Breast epithelium (tissue), 4 donors: ENCODE data around the gene PHC2. TPM values are rescaled to one million over a fixed set of nuclear protein-coding genes. Genes with fewer than 3 reads are reported as not detected.

Source experiments
- DNase-seq, 2 donors: peaks; one replicate each; pipeline ENCODE4 v3.0.0-alpha.2; 2019; ENCODE audit warnings: low spot score in 2 of 2
- H3K27ac ChIP-seq, 2 donors: fragments of 200-600 bp; sonication (generic) in 1 of 2; one replicate each; pipeline ENCODE4 v1.5.1; 2016 to 2019; ENCODE audit warnings: mild to moderate bottlenecking in 1 of 2
- H3K27me3 ChIP-seq, 2 donors: fragments of 200-600 bp; sonication (generic) in 1 of 2; one replicate each; pipeline versions ENCODE4 v1.5.1 to v1.6.0; 2017 to 2019; ENCODE audit warnings: control low read depth in 1 of 2, mild to moderate bottlenecking in 1 of 2
- H3K36me3 ChIP-seq: fragments of 200-600 bp; one replicate; pipeline ENCODE4 v1.5.1; 2019
- H3K4me1 ChIP-seq, 2 donors: fragments of 200-600 bp; sonication (generic); one replicate each; pipeline ENCODE4 v1.5.1; 2016 to 2019; ENCODE audit warnings: control low read depth in 1 of 2
- H3K4me3 ChIP-seq, 3 donors: fragments of 200-600 bp; sonication (generic); 1 replicate in 2 of 3; 2 replicates in 1 of 3; pipeline ENCODE4 v1.5.1; 2016 to 2019; ENCODE audit warnings: mild to moderate bottlenecking in 3 of 3, moderate library complexity in 2 of 3
- H3K9me3 ChIP-seq, 2 donors: fragments of 200-600 bp; sonication (generic) in 1 of 2; one replicate each; pipeline ENCODE4 v1.5.1; 2016 to 2019; ENCODE audit warnings: control low read depth in 1 of 2
- CTCF ChIP-seq, 3 donors: fragments of 450-650 bp; IDR thresholded peaks; one replicate each; pipeline ENCODE4 v1.5.1; 2016 to 2017; ENCODE audit warnings: antibody characterized with exemption in 3 of 3, mild to moderate bottlenecking in 3 of 3, moderate library complexity in 3 of 3
- POLR2A ChIP-seq: fragments of 450-650 bp; IDR thresholded peaks from one replicate; pipeline ENCODE4 v1.6.1; 2016; ENCODE audit warnings: antibody characterized with exemption, mild to moderate bottlenecking, moderate library complexity
- POLR2AphosphoS5 ChIP-seq, 3 donors: sonication (generic); formaldehyde crosslinking; IDR thresholded peaks; one replicate each; pipeline ENCODE4 v1.6.1; 2017; ENCODE audit warnings: antibody characterized with exemption in 3 of 3
- intact Hi-C: fragments of 100-400 bp; cut with DNase I; formaldehyde crosslinking; loops from one replicate; pipeline ENCODE4 v1.15.1; 2023; ENCODE audit warnings: low total_unique reads
- total RNA-seq, 3 donors: library from RNA; depleted of rRNA; stranded (reverse); fragments of >200 nt; gene quantifications; one replicate each; pipeline ENCODE4 v1.1.0, GENCODE V29; 2016

PHC2 gene
- total RNA-seq, 3 donors from 2014 or later: 103 to 214 (median 134) TPM

- Histone ChIP-seq H3K4me1 (no peaks in the 10 kb centered on the region), H3K36me3 (no peaks in the 10 kb centered on the region), H3K4me3 (no peak overlapping the region), H3K27me3 (no peaks in the 10 kb centered on the region), H3K27ac (no peak overlapping the region), H3K9me3 (no peaks in the 10 kb centered on the region)
- intact Hi-C loops: no loop called here
- DNase-seq: no peak
- TF ChIP-seq POLR2AphosphoS5 (IDR thresholded peaks at IDR 0.05) (no peak), POLR2A (no peak), CTCF (IDR thresholded peaks at IDR 0.05) (no peak)
Observed at GRCh38 chr1:33397994-33398393, 32.9 kb downstream of the PHC2 start.

- H3K9me3 ChIP-seq: no peaks in the 10 kb centered on the region
- H3K4me3 ChIP-seq: no peak overlapping the region
- intact Hi-C loops: no loop called here
- no peaks in the 10 kb centered on the region for H3K36me3 ChIP-seq
- TF ChIP-seq CTCF (IDR thresholded peaks at IDR 0.05) (no peak), POLR2AphosphoS5 (IDR thresholded peaks at IDR 0.05) (no peak), POLR2A (no peak)
- no peaks in the 10 kb centered on the region for H3K27me3 ChIP-seq
- no peaks in the 10 kb centered on the region for H3K4me1 ChIP-seq
- no peak for DNase-seq
- no peak overlapping the region for H3K27ac ChIP-seq
Observed at GRCh38 chr1:33397125-33397506, 33.8 kb downstream of the PHC2 start.

GRCh38 chr1:33396188-33397124 lies 34.4 kb downstream of the PHC2 start:
- no peak overlapping the region for H3K27ac ChIP-seq

GRCh38 chr1:33394770-33395169 lies 36.1 kb downstream of the PHC2 start:
- Histone ChIP-seq H3K27me3 (no peaks in the 10 kb centered on the region), H3K4me1 (no peaks in the 10 kb centered on the region), H3K4me3 (no peak overlapping the region), H3K27ac (no peak overlapping the region), H3K9me3 (no peaks in the 10 kb centered on the region), H3K36me3 (no peaks in the 10 kb centered on the region)
- no peak for DNase-seq
- intact Hi-C loops: no loop called here
- TF ChIP-seq POLR2A (no peak), CTCF (IDR thresholded peaks at IDR 0.05) (no peak), POLR2AphosphoS5 (IDR thresholded peaks at IDR 0.05) (no peak)

More at GRCh38 chr1:33396188-33397124, 34.4 kb downstream of the PHC2 start:
- H3K4me3 ChIP-seq: no peak overlapping the region
- intact Hi-C loops: no loop called here
- H3K27me3 ChIP-seq: no peaks in the 10 kb centered on the region
- no peaks in the 10 kb centered on the region for H3K4me1 ChIP-seq
- no peak for TF ChIP-seq POLR2AphosphoS5 (IDR thresholded peaks at IDR 0.05)
- TF ChIP-seq CTCF (IDR thresholded peaks at IDR 0.05): no peak
- no peak for TF ChIP-seq POLR2A
- no peak for DNase-seq
- H3K9me3 ChIP-seq: no peaks in the 10 kb centered on the region
- H3K36me3 ChIP-seq: no peaks in the 10 kb centered on the region

GRCh38 chr1:33393991-33394390 lies 36.9 kb downstream of the PHC2 start:
- Histone ChIP-seq H3K36me3 (no peaks in the 10 kb centered on the region), H3K4me1 (no peaks in the 10 kb centered on the region), H3K4me3 (no peak overlapping the region), H3K9me3 (no peaks in the 10 kb centered on the region), H3K27me3 (no peaks in the 10 kb centered on the region), H3K27ac (no peak overlapping the region)
- no peak for DNase-seq
- intact Hi-C loops: no loop called here
- TF ChIP-seq CTCF (IDR thresholded peaks at IDR 0.05): no peak
- no peak for TF ChIP-seq POLR2A
- no peak for TF ChIP-seq POLR2AphosphoS5 (IDR thresholded peaks at IDR 0.05)
